GM12878 (cell line): Measurements from ENCODE around the gene TNK2.
"Not testable (repeated sequence)": the region's sequence is repeated elsewhere in the genome, so short reads cannot be mapped to it uniquely, and the experiment has no call there.

Source experiments
- CTCF ChIP-seq, 3 experiments: IDR thresholded peaks in 2 of 3; conservative IDR thresholded peaks in 1 of 3; 2 replicates each; pipeline ENCODE4 v1.5.1; 2011; ENCODE audit warnings: low read depth in 3 of 3, low read length in 3 of 3, mild to moderate bottlenecking in 3 of 3, control low read depth in 2 of 3, moderate library complexity in 2 of 3, inconsistent platforms in 1 of 3, mixed read lengths in 1 of 3; ENCODE audit not compliant: control insufficient read depth in 2 of 3, insufficient read depth in 1 of 3; ENCODE audit errors: extremely low read depth in 1 of 3
- EGR1 ChIP-seq, 2 experiments: IDR thresholded peaks; 1 replicate in 1 of 2; 2 replicates in 1 of 2; pipeline ENCODE4 v1.6.1; 2011 to 2012; ENCODE audit warnings: low read depth in 2 of 2, low read length in 2 of 2, borderline replicate concordance in 1 of 2, mild to moderate bottlenecking in 1 of 2, moderate library complexity in 1 of 2
- ESRRA ChIP-seq: IDR thresholded peaks from 2 replicates; pipeline ENCODE4 v1.6.1; 2012; ENCODE audit warnings: mild to moderate bottlenecking, low read length, improper control_type of control experiment
- EZH2 ChIP-seq: IDR thresholded peaks from 2 replicates; pipeline ENCODE4 v1.6.1; 2012; ENCODE audit warnings: low read depth, mild to moderate bottlenecking, control low read depth, inconsistent platforms, low read length, borderline replicate concordance; ENCODE audit not compliant: control insufficient read depth
- FOXM1 ChIP-seq: IDR thresholded peaks from 2 replicates; pipeline ENCODE4 v1.6.1; 2012; ENCODE audit warnings: low read depth, mild to moderate bottlenecking, inconsistent platforms, low read length, moderate library complexity
- SP1 ChIP-seq: IDR thresholded peaks from one replicate; pipeline ENCODE4 v1.6.1; 2011; ENCODE audit warnings: low read depth, low read length

- not testable (repeated sequence) for TF ChIP-seq EGR1 (IDR thresholded peaks at IDR 0.05; ENCODE audit: borderline replicate concordance in 1 of 2, low read depth in 2 of 2, low read length in 2 of 2); SP1; CTCF (IDR thresholded peaks at IDR 0.05 in 2 of 3, conservative IDR thresholded peaks at IDR 0.05 in 1 of 3; ENCODE audit: control insufficient read depth in 2 of 3, extremely low read depth in 1 of 3, insufficient read depth in 1 of 3, low read depth in 3 of 3, low read length in 3 of 3); EZH2; ESRRA; FOXM1
Observed at GRCh38 chr3:195914146-195914545, 5.8 kb upstream of the TNK2 start.
